ENCODE data around the gene AQP12A. TPM values are rescaled to one million over a fixed set of nuclear protein-coding genes. Genes with fewer than 3 reads are reported as not detected.

The AQP12A gene
- polyA plus RNA-seq, 1 donor (not counting 4 experiments of a cell fraction or from before 2014, with no cell fraction given): not detected

GRCh38 chr2:240646900-240647502 is 44.7 kb upstream of the AQP12A start:
- H3K36me3 ChIP-seq (ENCODE audit: control insufficient read depth in 2 of 2, extremely low read depth in 1 of 2, insufficient read depth in 2 of 2, low read length in 2 of 2): no peaks in the 10 kb centered on the region
- TF ChIP-seq EZH2 (IDR thresholded peaks at IDR 0.05; ENCODE audit: low read length) (no peak), CTCF (optimal IDR thresholded peaks at IDR 0.05 in 1 of 3, IDR thresholded peaks at IDR 0.05 in 1 of 3, conservative IDR thresholded peaks at IDR 0.05 in 1 of 3; ENCODE audit: extremely low read depth in 1 of 3, insufficient read depth in 2 of 3, low read length in 3 of 3) (no peak)
- FAIRE-seq: no peak

GRCh38 chr2:240647503-240648154 is 44.0 kb upstream of the AQP12A start:
- Histone ChIP-seq H3K27ac (ENCODE audit: control insufficient read depth, insufficient read depth, low read length) (no peak overlapping the region), H3K4me2 (ENCODE audit: control insufficient read depth, extremely low read depth, insufficient read depth, low read depth, low read length) (no peak overlapping the region), H3K36me3 (ENCODE audit: control insufficient read depth in 2 of 2, extremely low read depth in 1 of 2, insufficient read depth in 2 of 2, low read length in 2 of 2) (no peaks in the 10 kb centered on the region), H3K4me3 (ENCODE audit: control insufficient read depth in 2 of 3, extremely low read depth in 1 of 3, insufficient read depth in 2 of 3, low read depth in 1 of 3, low read length in 3 of 3) (no peak overlapping the region), H3K9me1 (ENCODE audit: control insufficient read depth, extremely low read depth, insufficient read depth, low read length) (no peaks in the 10 kb centered on the region), H3K4me1 (ENCODE audit: control insufficient read depth, extremely low read depth, insufficient read depth, low read length) (no peaks in the 10 kb centered on the region), H2AFZ (ENCODE audit: control insufficient read depth, low read length) (no peak overlapping the region), H3K9ac (ENCODE audit: control insufficient read depth, extremely low read depth, insufficient read depth, low read length) (no peak overlapping the region), H3K9me3 (ENCODE audit: control insufficient read depth, low read depth, low read length) (no peaks in the 10 kb centered on the region), H3K27me3 (ENCODE audit: control insufficient read depth, extremely low read depth, insufficient read depth, low read length) (peaks cover 46% of the 10 kb centered on the region), H4K20me1 (ENCODE audit: control insufficient read depth, extremely low read depth, insufficient read depth, low read length) (no peaks in the 10 kb centered on the region), H3K79me2 (ENCODE audit: control insufficient read depth, insufficient read depth, low read length) (no peaks in the 10 kb centered on the region)
- FAIRE-seq (no peak), DNase-seq (ENCODE audit: low read depth, low spot score) (no peak)
- dilution Hi-C loops (cut with MboI; ENCODE audit: extremely low pct_ligation_motif_present, low sequenced_read_pairs): no loop called here
- no peak for TF ChIP-seq EZH2 (IDR thresholded peaks at IDR 0.05; ENCODE audit: low read length)
- no peak for TF ChIP-seq CTCF (optimal IDR thresholded peaks at IDR 0.05 in 1 of 3, IDR thresholded peaks at IDR 0.05 in 1 of 3, conservative IDR thresholded peaks at IDR 0.05 in 1 of 3; ENCODE audit: extremely low read depth in 1 of 3, insufficient read depth in 2 of 3, low read length in 3 of 3)

More at GRCh38 chr2:240646900-240647502, 44.7 kb upstream of the AQP12A start:
- dilution Hi-C loops (cut with MboI; ENCODE audit: extremely low pct_ligation_motif_present, low sequenced_read_pairs): no loop called here
- no peak overlapping the region for H3K9ac ChIP-seq (ENCODE audit: control insufficient read depth, extremely low read depth, insufficient read depth, low read length)
- no peak overlapping the region for H3K4me2 ChIP-seq (ENCODE audit: control insufficient read depth, extremely low read depth, insufficient read depth, low read depth, low read length)
- no peaks in the 10 kb centered on the region for H4K20me1 ChIP-seq (ENCODE audit: control insufficient read depth, extremely low read depth, insufficient read depth, low read length)
- no peak overlapping the region for H3K27ac ChIP-seq (ENCODE audit: control insufficient read depth, insufficient read depth, low read length)
- H3K27me3 ChIP-seq (ENCODE audit: control insufficient read depth, extremely low read depth, insufficient read depth, low read length): peaks cover 46% of the 10 kb centered on the region
- H3K4me3 ChIP-seq (ENCODE audit: control insufficient read depth in 2 of 3, extremely low read depth in 1 of 3, insufficient read depth in 2 of 3, low read depth in 1 of 3, low read length in 3 of 3): no peak overlapping the region
- H3K79me2 ChIP-seq (ENCODE audit: control insufficient read depth, insufficient read depth, low read length): no peaks in the 10 kb centered on the region
- H3K9me3 ChIP-seq (ENCODE audit: control insufficient read depth, low read depth, low read length): no peaks in the 10 kb centered on the region
- no peak overlapping the region for H2AFZ ChIP-seq (ENCODE audit: control insufficient read depth, low read length)
- no peaks in the 10 kb centered on the region for H3K9me1 ChIP-seq (ENCODE audit: control insufficient read depth, extremely low read depth, insufficient read depth, low read length)
- no peak for DNase-seq (ENCODE audit: low read depth, low spot score)
- no peaks in the 10 kb centered on the region for H3K4me1 ChIP-seq (ENCODE audit: control insufficient read depth, extremely low read depth, insufficient read depth, low read length)
